Calu3 (cell line): Measurements from ENCODE around the gene IL5. TPM values are rescaled to one million over a fixed set of nuclear protein-coding genes. Genes with fewer than 3 reads are reported as not detected.

Source experiments
- BruUV-seq: library from RNA; stranded (reverse); fragments of 400-500 nt; replicated peaks from 2 replicates; lab custom pipeline; 2021; lab: Mats Ljungman, UMichigan
- CTCF ChIA-PET: fragments of 300-600 bp; sonication (Branson Sonifier 250); formaldehyde crosslinking; loops from one replicate; lab custom pipeline; 2022; ENCODE audit warnings: antibody characterized with exemption; lab: Charles Lee
- DNase-seq: peaks from one replicate; pipeline ENCODE4 v3.0.0; 2022
- H3K27ac Mint-ChIP-seq: one replicate; pipeline ENCODE4 v1.8.0; 2022; ENCODE audit warnings: mixed read lengths; ENCODE audit not compliant: unreplicated experiment
- H3K27me3 Mint-ChIP-seq: one replicate; pipeline ENCODE4 v1.8.0; 2022; ENCODE audit warnings: mixed read lengths; ENCODE audit not compliant: unreplicated experiment
- H3K36me3 Mint-ChIP-seq: one replicate; pipeline ENCODE4 v1.8.0; 2022; ENCODE audit warnings: mild to moderate bottlenecking, moderate library complexity, mixed read lengths; ENCODE audit not compliant: insufficient read depth, unreplicated experiment
- H3K4me1 Mint-ChIP-seq: one replicate; pipeline ENCODE4 v1.8.0; 2022; ENCODE audit warnings: mild to moderate bottlenecking, low read depth, mixed read lengths; ENCODE audit not compliant: unreplicated experiment
- H3K4me3 Mint-ChIP-seq: one replicate; pipeline ENCODE4 v1.8.0; 2022; ENCODE audit warnings: mild to moderate bottlenecking, low read depth, moderate library complexity, mixed read lengths; ENCODE audit not compliant: unreplicated experiment
- H3K9me3 Mint-ChIP-seq: one replicate; pipeline ENCODE4 v1.8.0; 2022; ENCODE audit warnings: low read depth, mixed read lengths; ENCODE audit not compliant: unreplicated experiment
- CTCF ChIP-seq: fragments of 200-600 bp; IDR thresholded peaks from one replicate; pipeline ENCODE4 v1.8.0; 2022; ENCODE audit warnings: antibody characterized with exemption; ENCODE audit not compliant: unreplicated experiment
- intact Hi-C: fragments of 100-400 bp; cut with micrococcal nuclease; formaldehyde crosslinking; loops from one replicate; pipeline ENCODE4 v1.10.0; 2022; ENCODE audit not compliant: unreplicated experiment
- total RNA-seq: library from RNA; stranded (reverse); gene quantifications from 2 replicates; pipeline ENCODE4 v1.2.3, GENCODE V29; 2022

The IL5 gene
- total RNA-seq, 1 experiment from 2014 or later = not detected

DNA sequence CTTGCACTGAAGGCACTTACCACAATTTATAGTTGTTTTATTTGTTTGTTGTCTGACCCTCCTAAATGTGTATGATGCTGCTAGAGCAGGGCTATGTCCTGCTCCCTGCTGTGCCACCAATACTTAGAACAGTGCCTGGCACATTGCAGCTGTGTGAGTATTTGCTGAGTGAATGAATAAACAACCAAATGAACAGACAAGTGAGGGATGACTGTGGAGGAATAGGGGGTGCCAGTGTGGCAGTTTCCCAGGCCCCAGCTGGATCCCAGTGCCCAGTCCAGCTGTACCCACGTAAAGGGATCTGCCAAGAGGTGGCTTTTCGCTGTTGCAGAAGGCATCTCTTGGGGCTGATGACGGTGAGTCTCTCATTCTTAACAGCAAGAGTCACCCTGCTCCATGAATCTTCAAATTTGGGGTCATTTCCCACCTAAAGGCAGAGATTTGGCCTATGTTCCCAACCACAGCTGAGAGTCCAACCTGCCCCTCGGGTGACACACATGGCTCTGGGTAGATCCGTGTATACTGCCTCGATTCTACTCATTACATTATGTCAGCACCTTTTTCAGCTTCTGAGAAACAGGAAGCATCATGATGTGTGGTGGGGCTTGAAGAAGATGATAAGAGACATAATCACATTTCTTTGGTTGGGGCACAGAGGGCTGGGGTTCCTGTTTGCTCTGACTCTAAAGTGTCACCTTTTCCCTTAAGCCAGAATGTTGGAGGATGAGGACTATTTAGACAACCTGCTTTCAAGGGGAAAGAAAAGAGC lies 14.3 kb downstream of the IL5 start:
- no peak for TF ChIP-seq CTCF
- Mint-ChIP-seq H3K36me3 (no peaks in the 10 kb centered on the region), H3K27ac (no peak overlapping the region), H3K4me1 (peaks cover 11% of the 10 kb centered on the region), H3K4me3 (no peak overlapping the region), H3K9me3 (no peaks in the 10 kb centered on the region), H3K27me3 (peaks cover 53% of the 10 kb centered on the region)
- no peak for DNase-seq
- BruUV-seq = no TSS peak
- intact Hi-C loops = loop anchor here (5.0 to 10.0 kb wide), 3 partner anchors 63 to 353 kb away; no protein-coding TSS in a partner anchor
- CTCF ChIA-PET = no interaction called here

GRCh38 chr5:132528021-132528420 lies 15.3 kb downstream of the IL5 start:
- TF ChIP-seq CTCF = no peak
- CTCF ChIA-PET = no interaction called here
- no peak overlapping the region for H3K27ac Mint-ChIP-seq
- no peak for DNase-seq
- BruUV-seq = no TSS peak
- intact Hi-C loops = loop anchor here (5.0 to 10.0 kb wide), 3 partner anchors 64 to 354 kb away; no protein-coding TSS in a partner anchor
- H3K36me3 Mint-ChIP-seq = no peaks in the 10 kb centered on the region
- H3K4me1 Mint-ChIP-seq = peaks cover 11% of the 10 kb centered on the region
- H3K4me3 Mint-ChIP-seq = no peak overlapping the region
- no peaks in the 10 kb centered on the region for H3K9me3 Mint-ChIP-seq
- H3K27me3 Mint-ChIP-seq = peaks cover 52% of the 10 kb centered on the region

DNA sequence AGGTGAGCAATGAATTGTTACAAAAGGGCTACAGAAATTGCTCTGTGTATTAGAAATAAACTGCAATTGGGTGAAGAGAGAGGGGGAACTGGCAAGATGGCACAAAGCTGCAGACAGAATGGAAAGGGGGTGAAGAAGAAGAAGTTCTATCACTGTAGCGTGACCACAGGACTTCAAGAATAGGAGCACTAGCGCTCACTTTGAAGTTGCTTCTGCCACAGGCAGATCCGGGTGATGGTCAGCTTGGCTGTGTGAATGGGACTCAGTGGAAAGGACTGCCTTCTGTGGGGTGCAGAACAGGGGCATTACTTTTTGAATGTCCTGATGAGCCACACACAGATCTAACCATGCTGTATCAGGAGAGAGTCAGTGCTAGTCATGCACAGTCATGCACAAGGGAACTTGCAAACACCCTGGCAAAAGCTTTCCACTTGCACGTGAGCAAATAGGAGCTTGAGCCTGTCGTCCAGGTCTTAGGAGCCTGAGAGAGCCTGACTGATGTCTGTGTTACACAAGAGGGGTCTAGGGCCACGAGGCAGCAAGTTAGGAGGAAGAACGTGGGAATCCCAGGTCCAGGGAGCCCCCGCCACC lies 16.3 kb downstream of the IL5 start:
- peaks cover 46% of the 10 kb centered on the region for H3K27me3 Mint-ChIP-seq
- CTCF ChIA-PET = interaction anchor here (0.6 to 1.8 kb wide), 13 partner anchors 8 to 778 kb away, joined by 3 to 10 read pairs (median 3); partner anchors contain the start of genes GDF9, KIF3A, RAD50 and UQCRQ
- intact Hi-C loops = loop anchor here (1.0 to 10.0 kb wide), 5 partner anchors 65 to 355 kb away; no protein-coding TSS in a partner anchor
- H3K4me3 Mint-ChIP-seq = peak overlapping the region; percentile 42
- peaks cover 11% of the 10 kb centered on the region for H3K4me1 Mint-ChIP-seq
- no peaks in the 10 kb centered on the region for H3K9me3 Mint-ChIP-seq
- TF ChIP-seq CTCF = no peak
- no peaks in the 10 kb centered on the region for H3K36me3 Mint-ChIP-seq
- no TSS peak for BruUV-seq
- DNase-seq = no peak
- peak overlapping the region; percentile 12 for H3K27ac Mint-ChIP-seq

DNA sequence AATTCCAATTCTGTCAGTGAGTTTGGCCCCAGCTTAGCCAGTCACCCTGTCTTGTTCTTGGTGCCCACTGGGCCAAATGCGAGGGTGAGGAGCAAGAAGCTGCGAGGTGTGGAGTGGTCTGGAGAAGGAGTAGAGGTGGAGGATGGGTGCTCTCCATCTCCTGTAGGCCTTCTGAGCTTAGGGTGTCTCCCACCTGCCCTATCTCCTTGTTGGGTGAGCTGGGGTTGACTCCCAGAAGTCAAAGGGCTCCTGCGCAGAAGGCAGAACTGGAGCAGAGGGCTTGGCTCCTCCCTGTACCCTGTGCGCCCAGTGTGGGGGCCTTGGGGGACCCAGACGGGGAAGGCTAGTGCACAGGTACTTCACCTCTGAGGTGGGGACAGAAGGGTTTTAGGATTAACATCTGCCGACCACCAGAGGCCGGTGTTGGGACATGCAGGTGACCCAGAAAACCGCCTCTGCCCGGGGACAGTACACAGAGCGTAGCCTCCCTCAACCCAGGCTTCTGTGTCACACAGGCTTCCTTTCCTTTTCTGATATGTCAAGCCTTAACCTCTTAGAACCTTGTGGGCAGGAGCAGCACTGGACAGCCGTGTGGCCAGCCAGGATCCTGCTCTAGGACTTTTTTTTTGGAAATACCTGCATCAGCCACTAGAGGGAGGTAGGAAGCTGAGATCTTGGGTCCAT lies 16.9 kb downstream of the IL5 start:
- intact Hi-C loops = loop anchor here (1.0 to 10.0 kb wide), 5 partner anchors 66 to 356 kb away; no protein-coding TSS in a partner anchor
- peak; percentile 95 for TF ChIP-seq CTCF
- peaks cover 11% of the 10 kb centered on the region for H3K4me1 Mint-ChIP-seq
- no TSS peak for BruUV-seq
- DNase-seq = peak; percentile 83
- CTCF ChIA-PET = interaction anchor here (0.6 to 1.8 kb wide), 14 partner anchors 9 to 545 kb away, joined by 3 to 10 read pairs (median 4); partner anchors contain the start of genes GDF9, KIF3A, RAD50 and UQCRQ
- peak overlapping the region; percentile 12 for H3K27ac Mint-ChIP-seq
- no peaks in the 10 kb centered on the region for H3K9me3 Mint-ChIP-seq
- peaks cover 40% of the 10 kb centered on the region for H3K27me3 Mint-ChIP-seq
- peak overlapping the region; percentile 42 for H3K4me3 Mint-ChIP-seq
- no peaks in the 10 kb centered on the region for H3K36me3 Mint-ChIP-seq
